Endothelial cell (in vitro differentiated cells): Measurements from ENCODE around the gene PRKACA. TPM values are rescaled to one million over a fixed set of nuclear protein-coding genes. Genes with fewer than 3 reads are reported as not detected.

Experiments used
- DNase-seq: peaks from one replicate; pipeline ENCODE4 v3.0.0; 2021; ENCODE audit warnings: low spot score
- H3K27ac Mint-ChIP-seq: one replicate; pipeline ENCODE4 v1.8.0; 2021; ENCODE audit warnings: mixed read lengths, inconsistent platforms; ENCODE audit not compliant: unreplicated experiment
- H3K27me3 Mint-ChIP-seq: one replicate; pipeline ENCODE4 v1.8.0; 2021; ENCODE audit warnings: mild to moderate bottlenecking, moderate library complexity, mixed read lengths, inconsistent platforms; ENCODE audit not compliant: unreplicated experiment
- H3K36me3 Mint-ChIP-seq: one replicate; pipeline ENCODE4 v1.8.0; 2021; ENCODE audit warnings: mild to moderate bottlenecking, low read depth, mixed read lengths, inconsistent platforms; ENCODE audit not compliant: unreplicated experiment
- H3K4me1 Mint-ChIP-seq: one replicate; pipeline ENCODE4 v1.8.0; 2021; ENCODE audit warnings: mild to moderate bottlenecking, mixed read lengths, inconsistent platforms; ENCODE audit not compliant: unreplicated experiment
- H3K4me3 Mint-ChIP-seq: one replicate; pipeline ENCODE4 v1.8.0; 2021; ENCODE audit warnings: mild to moderate bottlenecking, mixed read lengths, inconsistent platforms; ENCODE audit not compliant: unreplicated experiment
- H3K9me3 Mint-ChIP-seq: one replicate; pipeline ENCODE4 v1.8.0; 2021; ENCODE audit warnings: mixed read lengths, inconsistent platforms; ENCODE audit not compliant: unreplicated experiment
- CTCF ChIP-seq: fragments of 200-600 bp; sonication (generic); IDR thresholded peaks from one replicate; pipeline ENCODE4 v1.5.0; 2021; ENCODE audit warnings: antibody characterized with exemption; ENCODE audit not compliant: unreplicated experiment
- total RNA-seq: library from RNA; stranded (reverse); fragmentation: NEBNext Ultra II Directional; extraction: Animal tissue kit (Norgen Biotek cat#: 25700); gene quantifications from one replicate; pipeline ENCODE4 v1.2.1, GENCODE V29; 2021; ENCODE audit not compliant: unreplicated experiment

Gene PRKACA
- total RNA-seq, 1 donor from 2014 or later = 122 TPM

GRCh38 chr19:14120497-14120780 is 2.9 kb upstream of the PRKACA start:
- no peak for TF ChIP-seq CTCF
- peaks cover 10% of the 10 kb centered on the region for H3K27me3 Mint-ChIP-seq
- no peaks in the 10 kb centered on the region for H3K9me3 Mint-ChIP-seq
- peaks cover 9% of the 10 kb centered on the region for H3K36me3 Mint-ChIP-seq
- DNase-seq = no peak
- H3K4me1 Mint-ChIP-seq = peaks cover 28% of the 10 kb centered on the region
- H3K27ac Mint-ChIP-seq = no peak overlapping the region
- H3K4me3 Mint-ChIP-seq = no peak overlapping the region

DNA sequence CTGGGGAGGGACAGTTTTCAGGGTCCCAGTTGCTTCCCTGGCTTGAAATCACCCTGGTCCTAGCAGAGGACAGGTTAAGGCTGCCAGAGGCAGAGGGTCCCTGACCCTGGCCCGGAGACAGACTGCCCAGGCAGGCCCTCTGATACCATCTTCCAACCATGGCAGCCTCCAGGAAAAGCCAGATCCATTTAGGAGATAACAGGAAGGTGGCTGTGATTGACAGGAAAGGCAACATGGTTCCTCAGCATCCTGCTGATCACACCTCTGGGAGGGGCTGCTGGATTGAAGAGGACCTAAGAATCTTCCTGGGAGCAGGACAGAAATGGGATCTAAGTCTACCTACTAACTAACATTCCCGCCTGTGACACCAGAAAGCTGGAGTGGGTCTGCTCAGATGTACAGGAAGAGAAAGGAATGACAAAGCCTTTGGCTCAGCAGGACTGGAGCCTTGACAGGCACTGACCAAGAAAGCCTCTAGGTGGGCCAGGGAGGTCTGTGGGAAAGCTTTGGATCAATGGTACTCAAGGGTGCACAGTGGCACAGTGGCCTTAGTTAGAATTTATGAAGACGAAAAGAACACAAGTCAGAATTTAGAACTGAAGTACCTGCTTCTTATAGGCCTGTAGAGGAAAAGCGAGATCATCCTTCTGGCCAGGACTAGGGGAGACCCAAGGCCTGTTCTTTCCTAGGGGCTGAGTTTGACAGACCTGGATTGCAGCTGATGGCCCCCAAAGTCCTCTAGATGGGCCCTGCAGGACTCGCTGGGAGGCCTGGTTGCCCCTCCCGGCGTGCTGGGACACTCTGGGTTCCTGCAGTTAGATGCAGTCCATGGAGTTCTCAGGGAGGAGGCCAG is 2.3 kb upstream of the PRKACA start:
- DNase-seq = no peak
- Mint-ChIP-seq H3K27ac (peak overlapping the region; percentile 48), H3K9me3 (no peaks in the 10 kb centered on the region), H3K4me1 (peaks cover 34% of the 10 kb centered on the region), H3K27me3 (peaks cover 10% of the 10 kb centered on the region), H3K4me3 (no peak overlapping the region), H3K36me3 (peaks cover 9% of the 10 kb centered on the region)
- TF ChIP-seq CTCF = no peak

- H3K27ac Mint-ChIP-seq = peak overlapping the region; percentile 89
- no peak for DNase-seq
- no peaks in the 10 kb centered on the region for H3K9me3 Mint-ChIP-seq
- no peak for TF ChIP-seq CTCF
- H3K4me3 Mint-ChIP-seq = peak overlapping the region; percentile 90
- H3K4me1 Mint-ChIP-seq = peaks cover 34% of the 10 kb centered on the region
- H3K36me3 Mint-ChIP-seq = peaks cover 9% of the 10 kb centered on the region
- H3K27me3 Mint-ChIP-seq = peaks cover 7% of the 10 kb centered on the region
Measured at GRCh38 chr19:14119146-14119545, 1.6 kb upstream of the PRKACA start.

DNA sequence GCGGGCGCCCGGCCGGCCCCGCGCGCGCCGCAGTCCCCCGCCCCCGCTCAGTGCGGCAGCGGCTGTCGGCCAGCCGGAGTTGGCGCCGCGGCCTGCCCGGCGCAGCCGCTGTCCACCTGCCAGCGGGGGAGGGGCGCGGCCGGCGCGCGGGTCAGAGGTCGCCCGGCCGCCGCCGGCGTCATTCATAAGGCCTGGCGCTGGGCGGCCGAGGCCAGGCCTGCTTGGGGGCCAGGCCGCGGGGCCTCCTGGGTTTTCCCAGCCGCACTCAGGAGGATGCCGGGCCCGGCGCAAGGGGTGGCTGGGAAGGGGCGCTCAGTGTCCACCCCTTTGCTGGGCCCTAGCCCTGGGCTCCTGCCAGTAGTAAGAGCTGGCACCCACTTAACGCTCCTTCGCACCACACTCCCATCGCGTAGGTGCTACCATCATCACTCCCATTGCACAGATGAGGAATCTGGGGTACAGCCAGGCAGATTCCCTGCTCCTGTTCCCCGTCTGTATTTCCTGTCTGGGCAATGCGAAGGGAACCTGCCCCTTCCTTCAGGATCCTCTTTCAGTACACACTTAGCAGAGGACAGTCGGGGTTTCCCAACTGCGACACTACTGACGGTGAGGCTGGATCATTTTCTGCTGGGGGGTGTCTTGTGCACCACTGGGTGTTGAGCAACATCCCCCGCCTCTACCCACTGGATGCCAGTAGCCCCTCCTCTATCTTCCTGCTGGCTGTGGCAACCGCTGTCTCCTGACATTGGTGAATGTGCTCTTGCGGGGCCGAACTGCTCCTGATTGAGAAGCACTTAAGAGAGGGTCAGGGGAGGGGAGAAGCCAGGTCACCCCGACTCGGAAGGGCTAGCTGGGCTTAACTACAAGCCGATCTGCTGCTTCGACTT is 846 bp upstream of the PRKACA start:
- H3K27ac Mint-ChIP-seq = peak overlapping the region; percentile 89
- no peak for DNase-seq
- peaks cover 7% of the 10 kb centered on the region for H3K27me3 Mint-ChIP-seq
- TF ChIP-seq CTCF = no peak
- peaks cover 40% of the 10 kb centered on the region for H3K4me1 Mint-ChIP-seq
- H3K4me3 Mint-ChIP-seq = peak overlapping the region; percentile 90
- peaks cover 9% of the 10 kb centered on the region for H3K36me3 Mint-ChIP-seq
- no peaks in the 10 kb centered on the region for H3K9me3 Mint-ChIP-seq
